Esophagus squamous epithelium (tissue), 5 donors: ENCODE measurements around the gene ADAP1. TPM values are rescaled to one million over a fixed set of nuclear protein-coding genes. Genes with fewer than 3 reads are reported as not detected.

ENCODE experiments used
- DNase-seq: peaks from one replicate; lab custom pipeline; 2025; lab: John Stamatoyannopoulos, UW
- H3K27ac ChIP-seq, 4 donors: fragments of 200-600 bp; sonication (generic); one replicate each; pipeline ENCODE4 v1.5.1; 2016 to 2019; ENCODE audit warnings: mild to moderate bottlenecking in 1 of 4
- H3K27me3 ChIP-seq, 4 donors: fragments of 200-600 bp; sonication (generic); 1 replicate in 3 of 4; 2 replicates in 1 of 4; pipeline versions ENCODE4 v1.5.1 to v1.6.0; 2017 to 2021; ENCODE audit warnings: antibody characterized with exemption in 1 of 4
- H3K36me3 ChIP-seq, 3 donors: fragments of 200-600 bp; sonication (generic); one replicate each; pipeline ENCODE4 v1.5.1; 2016 to 2019
- H3K4me1 ChIP-seq, 3 donors: fragments of 200-600 bp; sonication (generic); one replicate each; pipeline ENCODE4 v1.5.1; 2017 to 2019
- H3K4me3 ChIP-seq, 4 donors: fragments of 200-600 bp; sonication (generic); 1 replicate in 3 of 4; 2 replicates in 1 of 4; pipeline ENCODE4 v1.5.1; 2016 to 2019; ENCODE audit warnings: mild to moderate bottlenecking in 2 of 4, moderate library complexity in 1 of 4
- H3K9me3 ChIP-seq, 3 donors: fragments of 200-600 bp; sonication (generic); one replicate each; pipeline ENCODE4 v1.5.1; 2016 to 2019
- CTCF ChIP-seq, 6 experiments: fragments of 450-650 bp in 4 of 6; fragments of 200-600 bp in 2 of 6; sonication (generic) in 2 of 6; IDR thresholded peaks; one replicate each; pipeline ENCODE4 v1.5.1; 2016 to 2019; ENCODE audit warnings: antibody characterized with exemption in 6 of 6, mild to moderate bottlenecking in 4 of 6, moderate library complexity in 4 of 6
- POLR2A ChIP-seq, 4 donors: fragments of 450-650 bp; IDR thresholded peaks; one replicate each; pipeline ENCODE4 v1.6.1; 2017; ENCODE audit warnings: antibody characterized with exemption in 4 of 4, mild to moderate bottlenecking in 4 of 4, moderate library complexity in 3 of 4
- WGBS, 2 donors: methylation state at CpG; one replicate each; pipeline ENCODE4 v1.1.5; 2018; 5-methylcytosine and 5-hydroxymethylcytosine counted together
- intact Hi-C: fragments of 100-400 bp; cut with DNase I; formaldehyde crosslinking; loops from one replicate; pipeline ENCODE4 v1.15.0; 2022
- total RNA-seq, 4 donors: library from RNA; depleted of rRNA; stranded (reverse); fragments of >200 nt; gene quantifications; one replicate each; pipeline ENCODE4 v1.1.0, GENCODE V29; 2016
- donor health status: DM: yes; HTN: yes; CAD: no.

ADAP1 gene
- total RNA-seq, 4 donors from 2014 or later, result 6.0 to 13.7 (median 9.9) TPM

GRCh38 chr7:975702-976473, 21.4 kb upstream of the ADAP1 start:
- Histone ChIP-seq H3K9me3 (no peaks in the 10 kb centered on the region), H3K4me1 (peaks cover 18 to 41% (median 21%) of the 10 kb centered on the region in 3 donors), H3K27me3 (no peaks in the 10 kb centered on the region), H3K4me3 (peak overlapping the region; percentile 87 to 100 (median 94)), H3K27ac (peak overlapping the region; percentile 95 to 100 (median 98)), H3K36me3 (peaks cover 5 to 29% (median 10%) of the 10 kb centered on the region in 3 donors)
- WGBS, 2 donors, result 59 to 70% methylated on average over 13 to 17 of the region's 28 CpGs
- intact Hi-C loops, result no loop called here
- no peak for DNase-seq
- no peak for TF ChIP-seq POLR2A (IDR thresholded peaks at IDR 0.05)
- no peak for TF ChIP-seq CTCF (IDR thresholded peaks at IDR 0.05)

GRCh38 chr7:974820-975681, 20.6 kb upstream of the ADAP1 start, which contains the start of gene COX19:
COX19 (minus strand) TSS chr7:975549; CDS start chr7:975509, 40 bp downstream.
- 0 to 3% methylated on average over 25 to 31 of the region's 78 CpGs for WGBS, 2 donors
- TF ChIP-seq POLR2A (IDR thresholded peaks at IDR 0.05) (peak in 2 of 4 donors; percentile 65 to 82), CTCF (IDR thresholded peaks at IDR 0.05) (peak in 2 of 6 experiments; percentile 4 to 6)
- H3K9me3 ChIP-seq, result no peaks in the 10 kb centered on the region
- peaks cover 18 to 41% (median 21%) of the 10 kb centered on the region in 3 donors for H3K4me1 ChIP-seq
- DNase-seq, result peak; percentile 47
- peaks cover 5 to 37% (median 18%) of the 10 kb centered on the region in 3 donors for H3K36me3 ChIP-seq
- no peaks in the 10 kb centered on the region for H3K27me3 ChIP-seq
- intact Hi-C loops, result no loop called here
- peak within 1 kb of the TSS; percentile 95 to 100 (median 98) for H3K27ac ChIP-seq
- H3K4me3 ChIP-seq, result peak within 1 kb of the TSS; percentile 87 to 100 (median 94)

- peak overlapping the region in 2 of 4 donors; percentile 95 to 97 for H3K27ac ChIP-seq
- WGBS, 2 donors, result 14 to 20% methylated on average over 7 of the region's 7 CpGs
- no peaks in the 10 kb centered on the region for H3K27me3 ChIP-seq
- no peaks in the 10 kb centered on the region for H3K9me3 ChIP-seq
- peaks cover 9 to 46% (median 23%) of the 10 kb centered on the region in 3 donors for H3K36me3 ChIP-seq
- H3K4me1 ChIP-seq, result peaks cover 18 to 41% (median 21%) of the 10 kb centered on the region in 3 donors
- no peak for DNase-seq
- intact Hi-C loops, result no loop called here
- peak overlapping the region; percentile 87 to 100 (median 94) for H3K4me3 ChIP-seq
- TF ChIP-seq POLR2A (IDR thresholded peaks at IDR 0.05) (no peak), CTCF (IDR thresholded peaks at IDR 0.05) (no peak)
These were observed 19.7 kb upstream of the ADAP1 start for GRCh38 chr7:974172-974571.

GRCh38 chr7:973312-973711, 18.8 kb upstream of the ADAP1 start:
- H3K4me3 ChIP-seq, result peak overlapping the region in 1 of 4 donors; percentile 94
- H3K27ac ChIP-seq, result no peak overlapping the region
- TF ChIP-seq CTCF (IDR thresholded peaks at IDR 0.05) (no peak), POLR2A (IDR thresholded peaks at IDR 0.05) (no peak)
- no peaks in the 10 kb centered on the region for H3K27me3 ChIP-seq
- 83 to 84% methylated on average over 7 to 9 of the region's 9 CpGs for WGBS, 2 donors
- H3K36me3 ChIP-seq, result peaks cover 15 to 54% (median 23%) of the 10 kb centered on the region in 3 donors
- no peak for DNase-seq
- H3K9me3 ChIP-seq, result no peaks in the 10 kb centered on the region
- peaks cover 18 to 41% (median 21%) of the 10 kb centered on the region in 3 donors for H3K4me1 ChIP-seq
- intact Hi-C loops, result no loop called here
